Nephron (organoid): Measurements from ENCODE around the gene ZNF500.

Experiments
- H3K27ac Mint-ChIP-seq, 3 experiments: 2 replicates each; pipeline ENCODE4 v1.8.0; 2020; ENCODE audit warnings: mixed read lengths in 3 of 3, mild to moderate bottlenecking in 2 of 3, moderate library complexity in 1 of 3
- H3K27me3 Mint-ChIP-seq: 2 replicates; pipeline ENCODE4 v1.8.0; 2021; ENCODE audit warnings: low read depth, mild to moderate bottlenecking, moderate library complexity, mixed read lengths
- H3K36me3 Mint-ChIP-seq: 2 replicates; pipeline ENCODE4 v1.8.0; 2020; ENCODE audit warnings: low read depth, mixed read lengths
- H3K4me1 Mint-ChIP-seq: 2 replicates; pipeline ENCODE4 v1.8.0; 2020; ENCODE audit warnings: mixed read lengths
- H3K4me3 Mint-ChIP-seq, 3 experiments: 2 replicates each; pipeline ENCODE4 v1.8.0; 2020; ENCODE audit warnings: mild to moderate bottlenecking in 3 of 3, mixed read lengths in 3 of 3, moderate library complexity in 2 of 3
- H3K9me3 Mint-ChIP-seq: 2 replicates; pipeline ENCODE4 v1.8.0; 2020; ENCODE audit warnings: mixed read lengths
- TF ChIP-seq, protein P1 (sequence below), 3 experiments: fragments of 200-600 bp; sonication (generic); IDR thresholded peaks; one replicate each; pipeline ENCODE4 v1.5.0; 2021; ENCODE audit warnings: antibody characterized with exemption in 3 of 3; ENCODE audit not compliant: unreplicated experiment in 3 of 3

Gene ZNF500

DNA sequence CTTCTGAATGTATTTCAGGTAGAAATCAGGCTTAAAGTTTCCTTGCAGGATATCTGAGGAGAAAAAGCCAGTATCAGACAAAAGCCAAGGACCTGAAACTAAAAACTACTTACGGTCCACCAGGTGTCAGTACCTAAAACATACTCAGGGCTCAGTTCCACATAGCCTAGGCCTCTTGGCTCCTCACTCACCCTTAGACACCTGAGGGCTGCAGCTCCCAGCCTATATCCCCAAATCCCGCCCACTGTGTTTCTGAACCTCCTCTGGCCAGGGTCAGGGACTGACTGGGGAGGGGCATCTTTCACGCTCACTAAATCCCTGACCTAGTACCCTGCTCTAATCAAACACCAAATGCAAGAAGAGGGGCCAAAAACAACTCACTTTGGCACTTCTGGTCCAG lies 44.3 kb upstream of the ZNF500 start:
- Mint-ChIP-seq H3K4me1 (no peaks in the 10 kb centered on the region), H3K27me3 (no peaks in the 10 kb centered on the region), H3K27ac (no peak overlapping the region), H3K4me3 (no peak overlapping the region), H3K36me3 (peaks cover 57% of the 10 kb centered on the region), H3K9me3 (no peaks in the 10 kb centered on the region)
- TF ChIP-seq, protein P1, sequence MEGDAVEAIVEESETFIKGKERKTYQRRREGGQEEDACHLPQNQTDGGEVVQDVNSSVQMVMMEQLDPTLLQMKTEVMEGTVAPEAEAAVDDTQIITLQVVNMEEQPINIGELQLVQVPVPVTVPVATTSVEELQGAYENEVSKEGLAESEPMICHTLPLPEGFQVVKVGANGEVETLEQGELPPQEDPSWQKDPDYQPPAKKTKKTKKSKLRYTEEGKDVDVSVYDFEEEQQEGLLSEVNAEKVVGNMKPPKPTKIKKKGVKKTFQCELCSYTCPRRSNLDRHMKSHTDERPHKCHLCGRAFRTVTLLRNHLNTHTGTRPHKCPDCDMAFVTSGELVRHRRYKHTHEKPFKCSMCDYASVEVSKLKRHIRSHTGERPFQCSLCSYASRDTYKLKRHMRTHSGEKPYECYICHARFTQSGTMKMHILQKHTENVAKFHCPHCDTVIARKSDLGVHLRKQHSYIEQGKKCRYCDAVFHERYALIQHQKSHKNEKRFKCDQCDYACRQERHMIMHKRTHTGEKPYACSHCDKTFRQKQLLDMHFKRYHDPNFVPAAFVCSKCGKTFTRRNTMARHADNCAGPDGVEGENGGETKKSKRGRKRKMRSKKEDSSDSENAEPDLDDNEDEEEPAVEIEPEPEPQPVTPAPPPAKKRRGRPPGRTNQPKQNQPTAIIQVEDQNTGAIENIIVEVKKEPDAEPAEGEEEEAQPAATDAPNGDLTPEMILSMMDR (IDR thresholded peaks at IDR 0.05; ENCODE audit: unreplicated experiment in 3 of 3), result no peak

DNA sequence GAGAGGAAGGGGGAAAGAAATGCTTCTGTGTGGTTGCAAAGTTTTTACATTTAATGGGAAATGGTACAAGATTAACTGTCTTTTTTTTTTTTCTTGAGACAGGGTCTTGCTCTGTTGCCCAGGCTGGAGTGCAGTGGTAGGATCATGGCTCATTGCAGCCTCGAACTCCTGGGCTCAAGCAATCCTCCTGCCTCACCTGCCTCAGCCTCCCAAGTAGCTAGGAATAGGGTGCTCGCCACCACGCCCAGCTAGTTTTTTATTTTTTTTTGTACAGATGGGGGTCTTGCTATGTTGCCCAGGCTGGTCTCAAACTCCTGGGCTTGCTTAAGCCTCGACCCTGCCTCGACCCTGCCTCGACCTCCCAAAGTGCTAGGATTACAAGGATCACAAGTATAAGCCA lies 39.3 kb upstream of the ZNF500 start:
- no peaks in the 10 kb centered on the region for H3K27me3 Mint-ChIP-seq
- no peaks in the 10 kb centered on the region for H3K9me3 Mint-ChIP-seq
- no peak overlapping the region for H3K27ac Mint-ChIP-seq

DNA sequence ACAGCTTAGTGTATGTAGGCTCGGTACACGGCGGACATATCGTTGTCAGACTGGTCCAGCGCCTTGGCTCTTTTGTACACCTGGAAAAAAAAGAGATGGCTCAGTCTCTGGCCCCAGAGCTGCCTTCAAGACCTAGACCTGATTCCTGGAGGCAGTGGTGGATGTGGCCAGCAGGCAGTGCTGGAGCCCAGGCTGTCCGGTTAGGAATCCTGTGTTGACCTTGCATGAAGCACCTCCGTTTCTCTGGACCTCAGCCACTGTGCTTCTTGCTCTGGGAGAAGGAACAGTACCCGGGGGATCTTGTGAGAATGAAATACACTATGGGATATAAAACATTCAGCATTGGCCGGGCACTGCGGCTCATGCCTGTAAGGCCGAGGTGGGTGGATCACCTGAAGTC lies 38.3 kb upstream of the ZNF500 start:
- Mint-ChIP-seq H3K36me3 (peaks cover 30% of the 10 kb centered on the region), H3K9me3 (no peaks in the 10 kb centered on the region), H3K27me3 (no peaks in the 10 kb centered on the region), H3K4me1 (peaks cover 20% of the 10 kb centered on the region), H3K4me3 (peak overlapping the region in 1 of 3 experiments; percentile 15), H3K27ac (peak overlapping the region; percentile 55 to 94 (median 64))
- TF ChIP-seq, protein P1 (IDR thresholded peaks at IDR 0.05; ENCODE audit: unreplicated experiment in 3 of 3), result no peak

More for the DNA sequence above, 39.3 kb upstream of the ZNF500 start:
- Mint-ChIP-seq H3K4me3 (no peak overlapping the region), H3K4me1 (peaks cover 15% of the 10 kb centered on the region), H3K36me3 (peaks cover 34% of the 10 kb centered on the region)
- TF ChIP-seq, protein P1 (IDR thresholded peaks at IDR 0.05; ENCODE audit: unreplicated experiment in 3 of 3), result no peak

DNA sequence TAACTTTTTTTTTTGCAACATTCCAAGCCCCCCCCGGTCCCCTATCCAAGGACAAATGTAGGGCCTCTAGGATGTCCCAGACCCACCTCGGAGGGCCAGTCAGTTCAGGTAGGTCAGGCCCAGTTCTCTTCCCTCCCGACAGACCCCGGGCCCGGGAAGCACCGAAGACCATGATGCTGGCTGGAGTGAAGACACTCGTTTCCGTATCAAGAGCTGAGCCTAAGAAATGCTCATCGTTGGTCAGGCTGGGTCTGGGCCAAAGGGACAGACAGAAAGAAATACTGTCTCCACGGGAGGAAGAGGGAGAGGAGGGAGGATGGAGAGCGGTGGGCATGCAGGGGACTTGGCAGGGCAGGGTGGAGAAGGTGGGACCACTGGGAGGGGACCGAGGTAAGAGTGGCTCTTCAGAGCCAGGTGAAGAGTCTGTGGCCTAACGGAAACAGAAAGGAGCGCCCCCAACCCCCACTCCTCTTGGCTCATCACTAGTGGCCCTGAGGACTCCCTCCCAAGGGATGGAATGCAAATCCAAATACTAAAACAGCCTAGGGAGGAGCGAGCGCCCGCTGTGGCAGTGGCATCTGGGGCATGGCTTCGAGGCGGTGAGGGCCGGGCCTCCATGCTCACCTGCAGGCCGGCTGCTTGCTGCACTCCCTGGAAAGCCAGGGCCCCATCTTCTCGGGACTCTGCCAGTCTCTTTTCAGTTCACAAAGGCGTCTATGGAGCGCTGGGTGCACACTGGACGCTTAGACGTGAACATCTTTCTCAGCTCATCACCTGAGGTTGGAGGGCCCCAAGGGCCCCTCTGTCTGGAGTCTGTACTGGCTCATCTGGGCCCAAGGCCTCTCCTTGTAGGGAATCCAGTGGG lies 37.2 kb upstream of the ZNF500 start:
- TF ChIP-seq, protein P1 (IDR thresholded peaks at IDR 0.05; ENCODE audit: unreplicated experiment in 3 of 3), result no peak
- peak overlapping the region; percentile 88 to 91 (median 89) for H3K4me3 Mint-ChIP-seq
- peaks cover 20% of the 10 kb centered on the region for H3K4me1 Mint-ChIP-seq
- H3K9me3 Mint-ChIP-seq, result no peaks in the 10 kb centered on the region
- peak overlapping the region; percentile 91 to 99 (median 94) for H3K27ac Mint-ChIP-seq
- H3K36me3 Mint-ChIP-seq, result peaks cover 26% of the 10 kb centered on the region
- no peaks in the 10 kb centered on the region for H3K27me3 Mint-ChIP-seq

DNA sequence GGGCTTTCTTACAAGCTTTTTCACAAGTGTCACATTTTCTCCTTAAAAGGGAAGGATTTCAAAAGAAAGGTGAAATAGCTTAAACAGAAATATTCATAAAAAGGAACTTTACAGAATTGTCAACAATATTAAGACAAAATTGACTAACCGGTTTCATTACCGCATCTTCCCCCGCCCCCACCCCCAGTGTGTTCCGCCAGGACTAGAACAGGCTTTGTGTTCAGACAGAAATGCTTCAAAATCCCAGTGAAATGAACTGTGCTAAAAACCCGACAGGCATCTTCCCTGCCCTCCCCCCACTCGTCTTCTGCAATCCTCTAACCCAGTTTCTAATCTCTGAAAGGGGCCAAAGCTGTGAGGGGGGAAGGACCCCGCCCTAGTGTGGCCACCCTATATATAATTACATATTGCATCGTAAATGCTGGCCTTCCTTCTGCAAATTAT lies 36.5 kb upstream of the ZNF500 start:
- no peaks in the 10 kb centered on the region for H3K9me3 Mint-ChIP-seq
- peak overlapping the region; percentile 88 to 94 (median 93) for H3K27ac Mint-ChIP-seq
- peaks cover 22% of the 10 kb centered on the region for H3K36me3 Mint-ChIP-seq
- peak overlapping the region; percentile 88 to 91 (median 89) for H3K4me3 Mint-ChIP-seq
- TF ChIP-seq, protein P1 (IDR thresholded peaks at IDR 0.05; ENCODE audit: unreplicated experiment in 3 of 3), result no peak
- H3K27me3 Mint-ChIP-seq, result no peaks in the 10 kb centered on the region
- H3K4me1 Mint-ChIP-seq, result peaks cover 20% of the 10 kb centered on the region
